ENCODE measurements around the gene PAGR1. TPM values are rescaled to one million over a fixed set of nuclear protein-coding genes. Genes with fewer than 3 reads are reported as not detected.

The PAGR1 gene
- total RNA-seq, 1 donor from 2014 or later: 30.1 TPM

DNA sequence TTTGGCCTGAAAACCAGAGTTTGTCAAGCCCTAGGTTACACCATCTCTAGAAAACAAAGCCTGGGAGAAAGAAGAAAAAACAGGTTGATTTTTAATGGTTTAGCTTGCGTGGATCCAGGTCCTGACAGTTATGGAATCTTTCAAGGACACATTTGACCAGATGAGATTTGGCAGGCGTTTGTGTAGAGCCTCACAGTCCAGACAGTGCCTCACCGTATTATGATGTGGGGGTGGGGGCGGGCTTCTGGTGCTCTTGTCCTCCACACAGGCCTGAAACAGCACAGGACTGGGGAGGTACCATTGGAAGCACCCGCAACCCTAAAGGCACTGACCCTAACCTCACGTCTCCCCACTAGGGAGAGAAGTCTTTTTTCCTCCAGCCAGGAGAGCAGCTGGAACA is 23.9 kb downstream of the PAGR1 start:
- DNase-seq: no peak

DNA sequence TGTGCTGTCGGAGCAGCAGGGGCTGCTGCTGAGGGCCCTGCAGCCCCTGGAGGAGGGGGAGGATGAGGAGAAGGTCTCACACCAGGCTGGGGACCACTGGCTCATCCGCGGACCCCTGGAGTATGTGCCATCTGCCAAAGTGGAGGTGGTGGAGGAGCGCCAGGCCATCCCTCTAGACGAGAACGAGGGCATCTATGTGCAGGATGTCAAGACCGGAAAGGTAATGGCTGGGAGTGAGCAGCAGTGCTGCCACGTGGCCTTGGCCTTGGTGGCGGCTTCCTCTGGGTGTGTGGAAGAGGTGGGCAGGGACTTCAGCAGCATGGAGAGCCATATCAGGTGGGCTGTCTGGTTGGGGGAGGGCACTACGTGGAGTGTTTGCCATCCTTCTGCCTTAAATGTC is 24.3 kb downstream of the PAGR1 start:
- DNase-seq: no peak

DNA sequence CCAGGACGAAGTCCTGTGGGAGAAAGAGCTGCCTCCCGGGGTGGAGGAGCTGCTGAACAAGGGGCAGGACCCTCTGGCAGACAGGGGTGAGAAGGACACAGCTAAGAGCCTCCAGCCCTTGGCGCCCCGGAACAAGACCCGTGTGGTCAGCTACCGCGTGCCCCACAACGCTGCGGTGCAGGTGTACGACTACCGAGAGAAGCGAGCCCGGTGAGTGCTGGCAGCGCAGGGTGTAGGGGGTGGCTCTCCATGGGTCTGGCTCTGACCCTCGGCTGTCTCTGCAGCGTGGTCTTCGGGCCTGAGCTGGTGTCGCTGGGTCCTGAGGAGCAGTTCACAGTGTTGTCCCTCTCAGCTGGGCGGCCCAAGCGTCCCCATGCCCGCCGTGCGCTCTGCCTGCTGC is 25.7 kb downstream of the PAGR1 start:
- DNase-seq: no peak

DNA sequence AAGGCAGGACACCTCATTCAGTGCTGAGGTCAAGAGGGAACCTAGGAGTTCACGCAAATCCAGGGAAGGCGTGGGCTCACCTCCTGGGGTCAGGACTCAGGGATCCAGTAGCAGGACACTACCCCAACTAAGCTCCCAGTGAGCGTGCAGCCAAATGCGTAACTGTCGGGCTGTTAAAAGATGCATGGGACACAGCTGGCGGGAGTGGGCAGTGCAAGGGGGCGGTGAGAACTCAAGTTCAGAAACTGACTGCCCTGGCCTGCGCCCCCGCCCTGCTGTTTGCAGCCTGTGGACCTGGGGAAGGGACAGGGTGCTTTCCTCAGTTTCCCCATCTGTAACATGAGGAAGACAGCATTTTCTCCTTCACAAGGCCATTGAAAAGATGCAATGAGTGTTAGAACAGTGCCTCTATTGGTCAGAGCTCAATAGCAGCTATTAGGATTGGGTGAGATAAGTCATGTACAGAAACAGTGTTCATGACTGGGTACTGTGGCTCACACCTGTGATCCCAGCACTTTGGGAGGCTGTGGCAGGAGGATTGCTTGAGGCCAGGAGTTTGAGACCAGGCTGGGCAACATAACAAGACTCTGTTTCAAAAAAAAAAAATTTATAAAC is 26.9 kb downstream of the PAGR1 start:
- no peak for DNase-seq

DNA sequence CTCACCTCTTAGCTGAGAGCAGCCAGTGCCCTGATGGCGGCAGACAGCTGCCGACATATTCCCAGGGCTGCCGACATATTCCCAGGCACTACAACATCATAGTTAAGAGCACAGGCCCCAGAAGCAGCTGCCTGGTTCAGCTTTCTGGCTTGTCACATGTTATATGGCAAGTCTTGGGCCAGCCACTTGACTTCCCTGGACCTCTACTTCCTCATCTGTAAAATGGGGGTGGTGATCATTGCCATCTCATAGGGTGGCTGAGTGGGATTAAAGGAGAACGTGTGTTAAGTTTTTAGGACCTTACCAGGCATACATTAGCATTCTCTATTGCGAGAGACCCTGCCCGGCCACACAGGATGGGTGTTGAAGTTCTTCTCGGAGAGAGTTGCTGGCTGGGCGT is 28.0 kb downstream of the PAGR1 start:
- DNase-seq: no peak

DNA sequence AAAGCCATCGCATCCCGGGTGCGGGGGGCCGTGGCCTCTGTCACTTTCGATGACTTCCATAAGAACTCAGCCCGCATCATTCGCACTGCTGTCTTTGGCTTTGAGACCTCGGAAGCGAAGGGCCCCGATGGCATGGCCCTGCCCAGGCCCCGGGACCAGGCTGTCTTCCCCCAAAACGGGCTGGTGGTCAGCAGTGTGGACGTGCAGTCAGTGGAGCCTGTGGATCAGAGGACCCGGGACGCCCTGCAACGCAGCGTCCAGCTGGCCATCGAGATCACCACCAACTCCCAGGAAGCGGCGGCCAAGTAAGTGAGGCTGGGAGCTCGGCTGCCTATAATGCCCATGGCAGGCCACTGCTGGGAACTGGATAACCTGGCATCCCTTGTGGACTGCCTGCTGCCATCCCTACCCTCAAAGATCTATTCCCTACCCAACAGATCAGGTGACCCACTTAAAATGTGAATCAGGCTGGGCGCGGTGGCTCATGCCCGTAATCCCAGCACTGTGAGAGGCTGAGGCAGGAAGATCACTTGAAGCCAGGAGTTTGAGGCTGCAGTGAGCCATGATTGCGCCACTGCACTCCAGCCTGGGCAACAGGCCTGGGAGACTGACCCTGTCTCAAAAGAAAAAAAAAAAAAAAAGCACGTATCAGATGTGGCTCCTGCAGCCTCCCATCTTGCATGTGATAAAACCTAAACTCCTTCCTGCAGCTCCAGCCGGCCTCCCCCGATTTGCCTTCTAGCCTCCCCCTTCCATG is 28.8 kb downstream of the PAGR1 start:
- no peak for DNase-seq

DNA sequence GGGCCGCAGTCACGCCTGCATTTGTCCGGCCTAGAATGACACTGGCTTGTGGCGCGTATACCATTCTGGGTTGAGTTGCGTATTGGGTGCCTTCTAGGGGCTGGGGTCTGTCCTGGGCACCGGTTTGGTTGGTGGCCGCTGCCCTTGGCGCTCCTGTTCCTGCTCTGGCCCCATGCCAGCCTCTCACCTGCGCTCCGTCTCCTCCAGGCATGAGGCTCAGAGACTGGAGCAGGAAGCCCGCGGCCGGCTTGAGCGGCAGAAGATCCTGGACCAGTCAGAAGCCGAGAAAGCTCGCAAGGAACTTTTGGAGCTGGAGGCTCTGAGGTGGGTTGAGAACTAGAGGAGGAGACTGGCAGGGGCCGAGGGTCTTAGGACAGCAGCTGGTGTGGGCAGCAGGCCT is 29.7 kb downstream of the PAGR1 start:
- DNase-seq: no peak

DNA sequence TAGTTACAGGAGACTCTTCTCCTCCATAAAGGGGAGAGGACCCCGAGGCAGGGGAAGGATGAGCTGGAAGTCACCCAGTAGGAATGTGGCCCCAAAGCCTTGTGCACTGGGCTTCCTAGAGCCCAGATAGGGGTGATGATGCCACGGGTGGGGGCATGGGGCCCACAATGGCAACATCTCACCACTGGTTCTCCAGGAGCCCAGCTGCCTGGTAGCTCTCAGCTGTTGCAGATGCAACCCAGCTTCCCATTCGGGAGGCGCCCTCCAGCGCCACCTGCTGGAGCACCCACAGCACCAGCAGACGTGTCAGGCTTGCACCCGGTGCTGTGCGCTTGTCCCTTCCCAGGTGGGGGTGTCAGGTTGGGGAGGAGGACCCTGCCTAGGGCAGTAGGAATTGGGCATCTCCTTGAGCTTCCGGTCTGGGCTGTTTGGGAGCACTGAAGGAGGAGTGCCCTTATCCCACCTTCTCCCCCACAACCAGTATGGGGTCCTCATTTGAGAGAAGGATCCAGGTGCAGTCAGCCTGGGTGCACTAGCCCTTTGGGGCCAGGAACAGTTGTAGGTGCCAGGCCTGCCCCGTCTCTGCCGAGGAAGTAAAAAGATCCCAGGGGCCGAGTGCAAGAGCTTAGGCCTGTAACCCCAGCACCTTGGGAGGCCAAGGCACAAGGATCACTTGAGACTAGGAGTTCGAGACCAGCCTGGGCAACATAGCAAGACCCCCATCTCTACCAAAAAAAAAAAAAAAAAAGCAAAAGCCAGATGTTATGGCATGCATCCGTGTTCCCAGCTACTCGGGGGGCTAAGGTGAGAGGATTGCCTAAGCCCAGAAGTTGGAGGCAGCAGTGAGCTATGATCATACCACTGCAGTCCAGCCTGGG is 32.7 kb downstream of the PAGR1 start:
- peak; percentile 83 for DNase-seq

DNA sequence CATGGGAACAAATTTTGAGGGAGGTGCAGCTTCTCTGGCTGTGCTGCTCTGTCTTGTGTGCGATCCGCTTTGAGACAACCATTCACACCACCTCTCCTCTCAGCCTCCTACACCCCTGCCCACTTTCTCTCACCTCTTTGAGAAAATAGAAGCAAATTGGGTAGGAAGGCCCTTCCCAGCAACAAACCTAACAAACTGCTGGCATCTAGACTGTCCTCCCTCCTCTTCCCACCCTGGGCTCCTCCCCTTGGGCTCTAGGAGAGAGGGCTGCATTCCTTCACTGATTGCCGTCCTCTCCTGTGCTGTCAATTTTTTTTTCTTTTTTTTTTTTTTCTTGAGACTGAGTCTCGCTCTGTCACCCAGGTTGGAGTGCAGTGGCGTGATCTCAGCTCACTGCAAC is 33.6 kb downstream of the PAGR1 start:
- no peak for DNase-seq

DNA sequence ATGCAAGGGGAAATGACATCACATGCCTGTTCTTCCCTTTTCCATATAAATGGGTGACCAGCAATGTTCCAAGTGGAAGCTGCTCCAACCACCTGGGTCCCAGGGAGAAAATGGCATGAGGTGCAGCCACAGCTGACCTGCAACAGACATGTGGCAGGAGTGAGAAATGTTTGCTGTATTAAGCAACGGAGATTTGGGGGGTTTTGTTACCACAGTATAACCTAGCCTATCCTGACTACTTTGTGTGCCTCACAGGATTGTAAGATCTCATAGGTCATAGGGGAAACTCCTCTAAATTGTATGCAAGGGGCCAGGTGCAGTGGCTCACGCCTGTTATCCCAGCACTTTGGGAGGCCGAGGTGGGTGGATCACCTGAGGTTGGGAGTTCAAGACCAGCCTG is 35.0 kb downstream of the PAGR1 start:
- no peak for DNase-seq

DNA sequence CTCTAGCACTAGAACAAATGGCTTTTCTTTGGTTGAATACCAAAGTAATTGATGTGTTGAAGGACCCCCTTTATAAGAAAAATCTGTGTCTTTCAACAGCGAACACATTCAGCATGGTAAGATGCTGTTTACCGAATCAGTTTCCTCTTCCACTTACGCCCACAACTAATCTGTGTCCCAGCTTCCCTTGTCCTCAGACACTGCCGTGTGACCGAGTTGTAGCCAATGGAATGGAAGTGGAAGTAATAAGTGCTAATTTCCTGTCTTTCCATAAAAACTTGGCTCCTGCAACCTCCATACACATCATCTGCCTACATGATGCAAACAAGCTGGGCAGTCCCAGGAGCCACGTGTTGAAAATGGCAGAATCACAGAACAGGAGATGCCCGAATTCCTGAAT is 36.7 kb downstream of the PAGR1 start:
- DNase-seq: peak; percentile 95

DNA sequence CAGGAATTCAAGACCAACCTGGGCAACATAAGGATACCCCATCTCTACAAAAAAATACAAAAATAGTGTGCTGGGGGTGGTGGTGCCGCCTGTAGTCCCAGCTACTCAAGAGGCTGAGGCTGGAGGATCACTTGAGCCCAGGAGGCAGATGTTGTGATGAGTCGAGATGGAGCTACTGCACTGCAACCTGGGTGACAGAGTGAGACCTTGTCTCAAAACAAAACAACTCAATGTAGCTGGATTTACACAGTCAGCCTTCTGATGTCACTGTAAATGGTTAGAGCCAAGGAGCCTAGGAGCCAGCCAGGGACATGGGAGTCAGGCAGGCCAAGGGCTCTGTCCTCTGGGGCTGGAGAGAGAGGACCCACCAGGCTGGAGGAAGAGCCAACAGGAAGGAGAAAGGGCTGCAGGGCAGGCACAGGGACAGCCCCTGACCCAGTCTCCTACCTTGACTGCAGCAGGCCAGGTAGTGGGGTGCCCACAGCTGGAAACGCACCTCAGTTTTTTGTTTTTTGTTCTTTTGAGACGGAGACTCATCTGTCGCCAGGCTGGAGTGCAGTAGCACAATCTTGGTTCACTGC is 38.7 kb downstream of the PAGR1 start:
- no peak for DNase-seq

DNA sequence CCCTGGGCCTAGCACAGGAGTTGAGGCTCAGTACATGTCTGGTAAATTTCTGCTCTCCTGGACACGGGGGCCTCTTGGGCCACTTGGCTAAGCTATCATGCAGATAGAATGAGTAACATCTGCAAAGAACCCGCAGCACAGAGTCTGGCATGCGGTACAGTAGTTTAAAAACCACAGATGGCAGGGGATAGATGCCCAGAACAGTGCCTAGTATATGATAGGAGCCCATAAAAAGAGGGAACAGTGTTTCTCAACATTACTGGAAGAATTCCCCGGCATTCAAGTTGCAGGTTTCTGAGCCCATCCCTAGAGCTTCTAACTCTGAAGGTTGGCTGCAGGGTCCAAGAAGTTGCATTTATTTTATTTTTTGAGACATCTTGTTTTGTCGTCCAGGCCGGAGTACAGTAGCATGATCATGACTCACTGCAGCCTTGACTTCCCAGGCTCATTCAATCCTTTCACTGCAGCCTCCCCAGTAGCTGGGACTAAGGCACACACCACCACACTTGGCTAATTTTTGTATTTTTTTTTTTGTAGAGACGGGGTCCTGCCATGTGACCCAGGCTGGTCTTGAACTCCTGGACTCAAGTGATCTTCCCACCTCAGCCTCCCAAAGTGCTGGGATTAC is 41.3 kb downstream of the PAGR1 start:
- no peak for DNase-seq

DNA sequence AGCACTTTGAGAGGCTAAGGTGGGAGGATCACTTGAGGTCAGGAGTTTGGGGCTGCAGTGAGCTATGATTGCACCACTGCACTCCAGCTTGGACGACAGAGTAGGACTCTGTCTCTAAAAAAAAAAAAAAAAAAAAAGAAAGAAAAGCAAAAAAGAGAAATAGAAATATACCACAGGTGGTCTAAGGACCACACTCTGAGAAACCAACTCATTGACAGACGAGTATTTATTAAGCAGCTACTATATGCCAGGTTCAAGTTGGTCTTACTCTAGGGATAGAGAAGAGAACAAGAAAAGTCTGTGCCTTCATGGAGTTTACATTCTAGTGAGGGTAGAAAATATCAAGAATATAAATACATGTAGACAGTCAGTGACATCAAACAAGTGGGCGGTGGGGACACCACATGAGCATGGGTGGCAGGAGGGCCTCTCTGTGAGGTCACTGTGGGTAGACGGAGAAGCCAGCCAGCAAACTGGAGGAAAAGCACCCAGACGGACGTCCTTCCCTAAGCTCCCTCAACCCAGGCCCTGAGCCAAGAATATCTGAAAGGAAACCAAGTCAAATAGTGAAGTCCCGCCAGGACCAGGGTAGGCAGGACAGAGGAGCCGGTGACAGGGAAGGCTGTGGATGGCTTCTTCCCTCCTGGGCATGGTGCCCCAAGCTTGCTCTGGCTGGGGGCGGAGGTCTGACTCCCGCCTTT is 42.3 kb downstream of the PAGR1 start:
- DNase-seq: no peak

DNA sequence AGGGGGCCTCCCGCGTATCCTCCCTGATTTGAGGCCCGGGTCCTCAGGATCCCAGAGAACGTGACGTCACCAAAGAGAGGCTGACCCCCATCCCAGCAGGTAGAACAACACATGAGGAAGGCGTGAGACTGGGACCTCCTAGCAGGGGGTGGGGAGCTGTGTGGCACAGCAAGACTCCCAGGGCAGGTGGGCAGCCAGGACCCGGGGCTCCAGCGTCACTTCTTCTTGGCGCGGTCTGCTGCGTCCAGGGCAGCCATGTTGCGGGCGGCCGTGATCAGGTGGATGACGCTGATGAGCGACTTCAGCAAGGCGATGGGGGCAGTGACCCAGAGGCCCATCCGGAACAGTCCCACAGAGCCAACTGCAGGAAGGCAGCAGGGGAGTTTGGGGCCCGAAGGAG is 43.0 kb downstream of the PAGR1 start:
- no peak for DNase-seq

DNA sequence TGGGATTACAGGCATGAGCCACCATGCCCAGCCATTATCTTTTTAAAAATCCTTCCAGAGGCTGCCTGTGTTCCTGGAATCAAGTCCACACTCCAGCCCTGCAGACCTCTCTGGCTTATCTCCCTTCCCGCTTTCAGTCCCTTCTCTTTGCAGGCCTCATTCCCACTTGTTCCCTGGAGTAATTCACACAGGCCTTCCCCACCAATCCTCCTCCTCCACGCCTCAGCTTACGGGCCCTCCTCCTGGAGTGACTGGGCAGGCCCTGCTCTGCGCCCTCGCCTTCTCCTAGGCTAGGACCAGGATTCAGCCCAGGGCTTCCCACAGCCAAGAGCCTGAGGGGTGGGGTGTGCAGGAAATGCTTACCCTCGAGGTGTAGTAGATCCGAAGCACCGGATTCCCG is 44.3 kb downstream of the PAGR1 start:
- DNase-seq: no peak

DNA sequence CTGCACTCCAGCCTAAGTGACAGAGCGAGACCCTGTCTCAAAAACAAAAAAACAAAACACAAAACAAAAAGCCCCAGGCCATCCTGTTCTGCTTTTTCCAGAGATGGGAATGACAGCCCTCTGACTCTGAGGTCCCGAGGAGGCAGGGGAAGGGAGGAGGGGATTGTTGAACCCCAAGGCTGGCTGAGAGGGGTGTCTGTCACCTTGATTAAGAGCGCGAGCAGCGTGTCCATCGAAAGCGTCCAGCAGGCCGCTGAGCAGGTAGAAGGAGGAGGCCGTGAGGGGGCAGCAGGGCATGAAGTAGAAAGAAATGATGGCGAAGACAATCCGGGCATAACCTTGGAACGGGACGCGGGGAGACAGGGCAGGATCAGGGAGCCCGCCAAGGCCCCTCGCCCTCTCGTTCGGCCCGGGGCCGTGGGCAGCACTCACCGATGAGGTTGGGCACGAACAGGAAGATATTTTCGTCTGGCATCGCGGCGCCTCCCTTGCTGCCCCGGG is 46.5 kb downstream of the PAGR1 start:
- DNase-seq: peak; percentile 57

DNA sequence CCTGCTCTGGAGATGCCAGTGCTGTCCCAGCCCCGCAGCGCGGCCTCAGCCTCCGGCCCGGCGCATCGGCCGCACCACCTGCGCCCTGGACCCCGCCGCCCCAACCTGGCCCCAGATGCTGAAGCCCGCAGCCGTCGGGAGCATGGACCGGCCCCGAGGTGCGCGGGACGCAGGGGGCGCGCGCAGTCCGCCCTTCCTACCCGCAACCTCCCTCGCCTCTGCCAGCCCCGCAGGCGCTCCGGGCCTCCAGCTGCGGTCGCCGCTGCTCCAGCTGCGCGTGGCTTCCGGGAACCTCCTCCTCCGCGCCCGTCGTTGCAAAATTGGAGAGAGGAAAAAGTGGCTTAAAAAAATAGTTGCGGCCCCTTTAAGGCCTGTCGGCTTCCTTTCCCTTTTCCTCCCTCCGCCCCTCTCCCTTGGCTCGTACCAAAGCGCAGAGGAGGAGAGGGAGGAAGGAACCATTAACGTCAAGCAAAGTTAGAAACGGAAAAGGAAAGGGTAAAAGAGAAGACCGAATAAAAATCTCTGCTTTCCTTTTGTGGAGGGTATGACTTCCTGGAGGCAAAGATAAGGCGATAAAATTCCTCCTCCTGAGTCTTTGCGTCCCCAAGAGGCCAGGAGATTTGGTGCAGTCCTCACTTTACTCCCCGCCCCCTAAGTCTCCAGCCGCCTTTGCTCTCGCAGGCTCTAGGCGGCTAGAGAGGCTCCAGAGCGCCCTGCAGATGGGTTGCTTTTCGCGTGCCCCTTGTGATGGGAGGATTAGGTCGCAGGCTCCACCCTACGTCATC is 47.1 kb downstream of the PAGR1 start, which contains the start of gene CDIPT:
Gene CDIPT, minus strand, starts transcription at position 343 of the 785 bp plus-strand sequence. CDS start 369 bp downstream, outside the sequence.
- peak; percentile 99 for DNase-seq

DNA sequence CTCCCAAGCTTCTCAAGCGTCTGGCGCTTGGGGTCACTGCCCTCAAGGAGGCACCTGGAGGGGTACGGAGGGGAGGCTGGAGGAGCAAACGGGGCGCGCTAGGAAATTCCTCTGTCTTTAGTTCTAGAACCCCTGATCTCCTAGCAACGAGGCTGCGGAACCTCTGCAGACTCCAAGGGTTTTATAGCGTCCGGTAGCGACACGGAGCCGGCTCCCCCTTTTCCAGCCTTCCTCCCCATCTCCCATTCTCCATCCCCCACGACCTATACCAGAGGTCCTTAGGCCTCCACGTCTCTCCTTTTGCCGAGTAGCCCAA is 47.7 kb downstream of the PAGR1 start:
- DNase-seq: no peak

DNA sequence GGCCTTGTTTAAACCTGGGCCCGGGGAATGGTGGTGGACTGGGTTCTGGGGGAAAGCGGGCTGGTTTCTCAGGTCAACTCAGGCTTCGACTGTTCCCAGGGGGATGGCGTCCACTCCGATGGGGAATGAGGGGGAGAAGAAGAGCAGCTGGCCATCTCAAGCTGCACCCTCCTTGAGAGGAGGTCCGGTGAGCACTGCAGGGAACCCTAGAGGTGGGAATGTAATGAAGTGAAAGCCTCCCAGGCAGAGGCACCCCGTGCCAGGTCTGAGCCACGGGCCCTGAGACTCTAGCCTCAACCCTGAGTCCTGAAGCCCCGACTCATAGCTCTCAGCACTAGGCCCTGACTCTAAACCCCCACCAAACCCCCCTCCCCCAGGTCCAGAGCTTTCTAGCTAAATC is 48.3 kb downstream of the PAGR1 start:
- no peak for DNase-seq

DNA sequence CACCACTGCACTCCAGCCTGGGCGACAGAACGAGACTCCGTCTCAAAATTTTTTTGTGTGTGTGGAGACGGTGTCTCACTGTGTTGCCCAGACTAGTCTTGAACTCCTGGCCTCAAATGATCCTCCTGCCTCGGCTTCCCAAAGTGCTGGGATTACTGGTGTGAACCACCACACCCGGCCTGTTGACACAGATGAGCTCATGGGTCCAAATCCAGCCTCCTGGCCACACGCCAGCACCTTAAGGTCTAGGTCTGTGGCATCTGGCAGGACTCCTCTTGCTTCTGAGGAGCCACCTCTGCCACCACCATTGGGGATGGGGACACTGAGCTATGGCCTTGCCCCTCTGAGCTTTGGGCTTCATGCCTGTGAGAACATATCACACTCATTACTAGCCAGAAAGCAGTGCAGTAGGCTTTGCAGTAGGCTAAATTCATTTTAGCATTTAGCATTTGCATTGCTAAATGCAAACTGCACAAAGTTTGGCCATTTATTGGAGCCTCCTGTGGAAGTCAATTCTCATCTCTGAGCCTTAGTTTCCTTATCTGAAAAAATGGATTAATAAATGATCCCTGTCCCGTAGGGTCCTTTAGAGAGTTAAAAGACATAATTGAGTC is 52.6 kb downstream of the PAGR1 start:
- DNase-seq: no peak

Data from dermis blood vessel endothelial cell (primary cell).